Loucy (cell line): ENCODE results near the gene VAMP4.

Experiments
- H2AFZ ChIP-seq: fragments of 200-600 bp; sonication (generic); 2 replicates; pipeline ENCODE4 v1.6.0; 2016; ENCODE audit warnings: antibody characterized with exemption, mild to moderate bottlenecking, low read length, moderate library complexity
- H3F3A ChIP-seq: fragments of 200-600 bp; 2 replicates; pipeline ENCODE4 v1.6.0; 2016; ENCODE audit warnings: antibody characterized with exemption, low read depth, mild to moderate bottlenecking
- H3K27me3 ChIP-seq: fragments of 200-600 bp; sonication (generic); 2 replicates; pipeline ENCODE4 v1.6.1; 2014; ENCODE audit warnings: low read length, mild to moderate bottlenecking; ENCODE audit not compliant: insufficient read depth, poor library complexity, severe bottlenecking
- H3K36me3 ChIP-seq: fragments of 200-600 bp; sonication (generic); 2 replicates; pipeline ENCODE4 v1.6.1; 2016; ENCODE audit warnings: low read length; ENCODE audit not compliant: insufficient read depth
- H3K4me1 ChIP-seq: fragments of 200-600 bp; sonication (generic); 2 replicates; pipeline ENCODE4 v1.5.1; 2014; ENCODE audit warnings: low read length, mild to moderate bottlenecking; ENCODE audit not compliant: insufficient read depth, poor library complexity, severe bottlenecking
- H3K4me2 ChIP-seq: fragments of 200-600 bp; sonication (generic); 2 replicates; pipeline ENCODE4 v1.6.0; 2014; ENCODE audit warnings: antibody characterized with exemption, low read length, low read depth, mild to moderate bottlenecking; ENCODE audit not compliant: poor library complexity, severe bottlenecking
- H3K4me3 ChIP-seq: fragments of 200-600 bp; sonication (generic); 2 replicates; pipeline ENCODE4 v1.5.1; 2014; ENCODE audit warnings: low read length, mild to moderate bottlenecking, mixed read lengths; ENCODE audit not compliant: poor library complexity, severe bottlenecking
- H3K79me2 ChIP-seq: fragments of 200-600 bp; sonication (generic); 2 replicates; pipeline ENCODE4 v1.6.1; 2014; ENCODE audit warnings: low read length; ENCODE audit not compliant: insufficient read depth
- H3K9ac ChIP-seq: fragments of 200-600 bp; sonication (generic); 2 replicates; pipeline ENCODE4 v1.6.0; 2014; ENCODE audit warnings: mild to moderate bottlenecking, low read depth, low read length, moderate library complexity; ENCODE audit not compliant: poor library complexity, severe bottlenecking
- H3K9me2 ChIP-seq: fragments of 200-600 bp; sonication (generic); replicated peaks from 2 replicates; pipeline ENCODE4 v1.6.1; 2016; ENCODE audit warnings: low read depth, low read length, mixed read lengths
- H3K9me3 ChIP-seq: fragments of 200-600 bp; sonication (generic); 2 replicates; pipeline ENCODE4 v1.6.1; 2014; ENCODE audit warnings: mild to moderate bottlenecking, antibody characterized with exemption, low read length, low read depth; ENCODE audit not compliant: insufficient read depth
- H4K20me1 ChIP-seq: fragments of 200-600 bp; sonication (generic); 2 replicates; pipeline ENCODE4 v1.6.0; 2014; ENCODE audit warnings: antibody characterized with exemption, low read length, mild to moderate bottlenecking; ENCODE audit not compliant: insufficient read depth, poor library complexity, severe bottlenecking
- EZH2phosphoT487 ChIP-seq: fragments of 200-600 bp; IDR thresholded peaks from 2 replicates; pipeline ENCODE4 v1.6.1; 2018; ENCODE audit warnings: antibody characterized with exemption, mild to moderate bottlenecking, moderate library complexity, borderline replicate concordance
- TF ChIP-seq, protein P1 (sequence below): fragments of 200-600 bp; sonication (generic); conservative IDR thresholded peaks from 2 replicates; pipeline ENCODE4 v1.5.1; 2014; ENCODE audit warnings: mild to moderate bottlenecking, antibody characterized with exemption, low read length

VAMP4 gene

DNA sequence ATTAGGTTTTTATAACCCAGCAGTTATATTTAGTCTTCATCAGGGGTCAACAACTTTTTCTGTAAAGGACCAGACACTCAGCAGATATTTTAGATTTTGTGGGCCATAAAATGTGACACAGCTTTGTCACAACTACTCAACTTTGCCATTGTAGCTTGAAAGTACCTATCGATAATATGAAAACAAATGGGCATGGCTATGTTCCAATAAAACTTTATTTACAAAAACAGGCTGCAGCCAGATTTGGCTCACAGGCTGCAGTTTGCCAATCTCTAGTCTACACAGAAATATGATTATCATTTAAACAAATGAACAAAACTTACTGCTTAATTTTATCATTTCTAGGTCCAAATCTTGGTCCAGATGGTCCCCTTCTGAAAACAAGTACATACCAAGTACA lies 23.0 kb downstream of the VAMP4 start:
- no peak overlapping the region for H3K4me2 ChIP-seq
- peaks cover 10% of the 10 kb centered on the region; the same call in 1 of the 2 replicates for H3K9me3 ChIP-seq
- H3F3A ChIP-seq = no peaks in the 10 kb centered on the region
- TF ChIP-seq EZH2phosphoT487 = no peak
- TF ChIP-seq, protein P1, sequence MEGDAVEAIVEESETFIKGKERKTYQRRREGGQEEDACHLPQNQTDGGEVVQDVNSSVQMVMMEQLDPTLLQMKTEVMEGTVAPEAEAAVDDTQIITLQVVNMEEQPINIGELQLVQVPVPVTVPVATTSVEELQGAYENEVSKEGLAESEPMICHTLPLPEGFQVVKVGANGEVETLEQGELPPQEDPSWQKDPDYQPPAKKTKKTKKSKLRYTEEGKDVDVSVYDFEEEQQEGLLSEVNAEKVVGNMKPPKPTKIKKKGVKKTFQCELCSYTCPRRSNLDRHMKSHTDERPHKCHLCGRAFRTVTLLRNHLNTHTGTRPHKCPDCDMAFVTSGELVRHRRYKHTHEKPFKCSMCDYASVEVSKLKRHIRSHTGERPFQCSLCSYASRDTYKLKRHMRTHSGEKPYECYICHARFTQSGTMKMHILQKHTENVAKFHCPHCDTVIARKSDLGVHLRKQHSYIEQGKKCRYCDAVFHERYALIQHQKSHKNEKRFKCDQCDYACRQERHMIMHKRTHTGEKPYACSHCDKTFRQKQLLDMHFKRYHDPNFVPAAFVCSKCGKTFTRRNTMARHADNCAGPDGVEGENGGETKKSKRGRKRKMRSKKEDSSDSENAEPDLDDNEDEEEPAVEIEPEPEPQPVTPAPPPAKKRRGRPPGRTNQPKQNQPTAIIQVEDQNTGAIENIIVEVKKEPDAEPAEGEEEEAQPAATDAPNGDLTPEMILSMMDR = no peak
- H2AFZ ChIP-seq = no peak overlapping the region
- H3K9me2 ChIP-seq = no peaks in the 10 kb centered on the region
- no peaks in the 10 kb centered on the region for H3K4me1 ChIP-seq
- H4K20me1 ChIP-seq = no peaks in the 10 kb centered on the region
- H3K36me3 ChIP-seq = no peaks in the 10 kb centered on the region
- no peaks in the 10 kb centered on the region for H3K27me3 ChIP-seq
- no peaks in the 10 kb centered on the region for H3K79me2 ChIP-seq
- no peak overlapping the region for H3K4me3 ChIP-seq
- H3K9ac ChIP-seq = no peak overlapping the region

DNA sequence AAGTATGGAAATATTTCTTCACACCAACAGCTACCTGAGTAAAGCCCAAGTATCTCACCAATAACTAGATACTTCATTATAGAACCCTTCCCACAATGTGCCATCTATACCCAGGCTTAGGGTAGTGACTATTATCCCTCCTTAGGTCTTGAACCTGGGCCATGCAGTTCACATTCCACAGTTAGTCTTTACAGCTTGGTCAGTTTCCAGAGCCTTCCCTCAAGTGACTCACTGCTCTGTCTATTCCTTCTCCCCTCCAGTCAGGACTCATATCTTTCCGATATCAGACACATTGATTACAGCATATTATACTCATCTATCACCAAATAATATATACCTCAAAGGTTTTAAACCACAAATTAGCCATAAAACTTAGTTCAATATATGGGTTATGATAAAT lies 23.6 kb downstream of the VAMP4 start:
- no peak overlapping the region for H2AFZ ChIP-seq
- no peaks in the 10 kb centered on the region for H3F3A ChIP-seq
- H3K4me1 ChIP-seq = no peaks in the 10 kb centered on the region
- H3K36me3 ChIP-seq = no peaks in the 10 kb centered on the region
- H3K27me3 ChIP-seq = no peaks in the 10 kb centered on the region
- H3K9me3 ChIP-seq = peaks cover 6% of the 10 kb centered on the region; the same call in 1 of the 2 replicates
- H3K9me2 ChIP-seq = no peaks in the 10 kb centered on the region
- H4K20me1 ChIP-seq = no peaks in the 10 kb centered on the region
- H3K79me2 ChIP-seq = no peaks in the 10 kb centered on the region
- no peak overlapping the region for H3K4me3 ChIP-seq
- H3K4me2 ChIP-seq = no peak overlapping the region
- TF ChIP-seq EZH2phosphoT487 = no peak
- TF ChIP-seq, protein P1 = no peak
- H3K9ac ChIP-seq = no peak overlapping the region

DNA sequence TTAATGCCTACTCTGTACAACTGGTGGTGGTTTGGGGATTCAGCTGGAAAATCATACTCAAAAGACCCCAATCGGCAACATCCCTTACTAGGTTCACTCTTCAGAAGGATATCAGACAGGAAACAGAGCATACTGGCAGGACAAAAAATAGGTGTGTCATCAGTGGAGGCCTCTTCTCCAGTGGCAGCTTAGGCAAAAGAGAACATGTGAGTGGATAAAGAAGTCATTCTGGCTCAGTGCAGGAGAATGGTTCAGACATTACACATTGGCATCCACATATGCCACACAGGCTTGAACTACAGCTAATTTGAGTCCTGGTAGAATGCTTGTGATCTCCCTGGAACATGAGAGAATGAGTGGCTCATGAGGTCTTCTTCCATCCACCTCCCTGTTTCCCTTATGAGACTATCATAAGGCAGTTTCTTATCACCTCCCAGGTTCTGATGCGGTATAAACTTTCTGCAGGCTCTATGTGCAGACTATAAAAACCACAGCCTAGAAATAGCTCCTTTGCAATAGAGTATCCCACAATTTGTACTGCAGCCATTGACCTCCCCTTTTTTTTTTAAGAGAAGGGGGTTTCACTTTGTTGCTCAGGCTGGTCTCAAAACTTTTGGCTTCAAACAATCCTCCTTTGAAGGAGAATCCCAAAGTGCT lies 24.7 kb downstream of the VAMP4 start:
- Histone ChIP-seq H4K20me1 (no peaks in the 10 kb centered on the region), H3K4me2 (no peak overlapping the region), H2AFZ (no peak overlapping the region), H3K9me3 (no peaks in the 10 kb centered on the region), H3K4me3 (no peak overlapping the region), H3F3A (no peaks in the 10 kb centered on the region), H3K4me1 (no peaks in the 10 kb centered on the region), H3K36me3 (no peaks in the 10 kb centered on the region), H3K79me2 (no peaks in the 10 kb centered on the region), H3K9me2 (no peaks in the 10 kb centered on the region), H3K9ac (no peak overlapping the region), H3K27me3 (no peaks in the 10 kb centered on the region)
- TF ChIP-seq, protein P1 = no peak
- TF ChIP-seq EZH2phosphoT487 = no peak
